Measurements from ENCODE around the gene MARK3.

GRCh38 chr14:103529383-103530365 lies 144.5 kb downstream of the MARK3 start:
- TF ChIP-seq CTCF (IDR thresholded peaks at IDR 0.05; ENCODE audit: borderline replicate concordance, extremely low read depth, low read length, poor library complexity, severe bottlenecking), result no peak
- TF ChIP-seq EZH2 (IDR thresholded peaks at IDR 0.05; ENCODE audit: borderline replicate concordance, low read depth, low read length, severe bottlenecking), result no peak

Data from DND-41 (cell line).